Fibroblast of upper back skin (primary cell): ENCODE measurements around the gene PA2G4.
A peak's percentile ranks its signal among the peaks of the same experiment; 100 is the strongest.
"Not testable (repeated sequence)": the region's sequence is repeated elsewhere in the genome, so short reads cannot be mapped to it uniquely, and the experiment has no call there.

Source experiments
- DNase-seq: peaks from one replicate; pipeline ENCODE4 v3.0.0-alpha.2; 2013

PA2G4 gene

DNA sequence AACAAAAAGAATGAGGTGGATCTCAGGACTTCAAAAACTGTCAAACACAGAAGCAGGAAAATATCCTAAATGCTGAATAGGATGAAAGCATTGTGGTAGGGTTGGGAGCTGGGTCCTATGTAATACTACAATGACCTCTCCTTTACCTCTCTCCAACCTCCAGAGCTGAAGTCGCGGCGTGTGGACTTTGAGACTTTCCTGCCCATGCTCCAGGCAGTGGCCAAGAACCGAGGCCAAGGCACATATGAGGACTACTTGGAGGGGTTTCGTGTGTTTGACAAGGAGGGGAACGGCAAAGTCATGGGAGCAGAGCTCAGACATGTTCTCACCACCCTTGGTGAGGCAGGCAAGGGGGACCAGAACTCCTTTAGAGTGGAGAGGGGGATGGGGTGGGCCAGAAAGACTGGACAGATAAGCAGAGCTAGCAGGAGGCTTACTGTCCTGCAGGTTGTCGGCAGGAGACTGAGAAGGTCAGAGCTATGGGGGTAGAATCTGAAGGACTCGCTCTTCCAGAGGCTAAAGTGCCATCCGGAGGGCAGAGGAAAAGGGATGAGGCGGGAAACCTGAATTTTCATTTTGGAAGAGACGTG lies 51.0 kb downstream of the PA2G4 start:
- DNase-seq = no peak

DNA sequence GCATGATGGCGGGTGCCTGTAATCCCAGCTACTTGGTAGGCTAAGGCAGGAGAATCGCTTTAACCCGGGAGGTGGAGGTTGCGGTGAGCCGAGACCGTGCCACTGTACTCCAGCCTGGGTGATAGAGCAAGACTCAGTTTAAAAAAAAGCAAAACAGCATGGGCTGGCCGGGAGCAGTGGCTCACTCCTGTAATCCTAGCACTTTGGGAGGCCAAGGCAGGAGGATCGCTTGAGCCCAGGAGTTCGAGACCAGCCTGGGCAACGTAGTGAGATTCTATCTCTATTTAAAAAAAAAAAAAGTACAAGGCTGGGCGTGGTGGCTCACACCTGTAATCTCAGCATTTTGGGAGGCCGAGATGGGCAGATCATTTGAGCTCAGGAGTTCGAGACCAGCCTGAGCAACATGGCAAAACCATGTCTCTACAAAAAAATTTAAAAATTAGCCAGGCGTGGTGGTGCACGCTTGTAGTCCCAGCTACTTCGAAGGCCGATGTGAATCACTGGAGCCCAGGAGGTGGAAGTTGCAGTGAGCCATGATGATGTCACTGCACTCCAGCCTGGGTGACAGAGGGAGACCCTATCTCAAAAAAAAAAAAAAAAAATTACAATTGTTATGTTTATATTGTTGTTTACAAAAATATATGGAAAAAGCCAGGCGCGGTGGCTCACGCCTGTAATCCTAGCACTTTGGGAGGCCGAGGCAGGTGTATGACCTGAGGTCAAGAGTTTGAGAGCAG lies 52.3 kb downstream of the PA2G4 start:
- DNase-seq = not testable (repeated sequence)

DNA sequence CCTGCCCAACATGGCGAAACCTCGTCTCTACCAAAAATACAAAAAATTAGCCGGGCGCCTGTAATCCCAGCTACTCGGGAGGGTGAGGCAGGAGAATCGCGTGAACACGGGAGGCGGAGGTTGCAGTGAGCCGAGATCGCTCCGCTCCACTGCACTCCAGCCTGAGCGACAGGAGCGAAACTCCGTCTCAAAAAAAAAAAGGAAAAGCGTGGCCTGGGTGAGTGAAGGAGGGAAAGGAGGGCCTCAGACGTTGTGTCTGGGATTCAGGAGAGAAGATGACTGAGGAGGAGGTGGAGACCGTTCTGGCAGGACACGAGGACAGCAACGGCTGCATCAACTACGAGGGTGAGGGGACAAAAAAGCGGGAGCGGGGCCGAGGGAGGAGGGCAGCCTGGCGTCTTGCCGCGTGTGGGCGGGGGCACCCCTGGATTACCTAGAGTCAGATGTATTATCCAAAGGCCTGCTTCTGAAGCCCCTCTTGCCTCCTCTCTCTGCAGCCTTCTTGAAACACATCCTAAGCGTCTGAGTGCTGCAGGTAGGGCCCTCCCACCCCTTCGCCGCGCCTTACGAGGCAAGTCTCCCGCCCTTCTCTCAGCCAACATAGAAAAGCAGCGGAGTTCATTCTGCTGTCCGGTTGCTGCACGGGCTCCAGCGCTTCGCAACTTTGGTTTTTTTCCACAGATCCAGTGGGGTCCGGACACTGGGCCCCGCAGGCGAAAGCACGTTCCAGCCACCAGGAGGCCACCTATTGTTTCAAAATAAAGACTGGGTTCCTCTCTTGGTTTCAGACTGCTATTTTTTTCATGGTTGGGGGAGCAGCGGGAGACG lies 53.1 kb downstream of the PA2G4 start:
- peak; percentile 91 for DNase-seq

DNA sequence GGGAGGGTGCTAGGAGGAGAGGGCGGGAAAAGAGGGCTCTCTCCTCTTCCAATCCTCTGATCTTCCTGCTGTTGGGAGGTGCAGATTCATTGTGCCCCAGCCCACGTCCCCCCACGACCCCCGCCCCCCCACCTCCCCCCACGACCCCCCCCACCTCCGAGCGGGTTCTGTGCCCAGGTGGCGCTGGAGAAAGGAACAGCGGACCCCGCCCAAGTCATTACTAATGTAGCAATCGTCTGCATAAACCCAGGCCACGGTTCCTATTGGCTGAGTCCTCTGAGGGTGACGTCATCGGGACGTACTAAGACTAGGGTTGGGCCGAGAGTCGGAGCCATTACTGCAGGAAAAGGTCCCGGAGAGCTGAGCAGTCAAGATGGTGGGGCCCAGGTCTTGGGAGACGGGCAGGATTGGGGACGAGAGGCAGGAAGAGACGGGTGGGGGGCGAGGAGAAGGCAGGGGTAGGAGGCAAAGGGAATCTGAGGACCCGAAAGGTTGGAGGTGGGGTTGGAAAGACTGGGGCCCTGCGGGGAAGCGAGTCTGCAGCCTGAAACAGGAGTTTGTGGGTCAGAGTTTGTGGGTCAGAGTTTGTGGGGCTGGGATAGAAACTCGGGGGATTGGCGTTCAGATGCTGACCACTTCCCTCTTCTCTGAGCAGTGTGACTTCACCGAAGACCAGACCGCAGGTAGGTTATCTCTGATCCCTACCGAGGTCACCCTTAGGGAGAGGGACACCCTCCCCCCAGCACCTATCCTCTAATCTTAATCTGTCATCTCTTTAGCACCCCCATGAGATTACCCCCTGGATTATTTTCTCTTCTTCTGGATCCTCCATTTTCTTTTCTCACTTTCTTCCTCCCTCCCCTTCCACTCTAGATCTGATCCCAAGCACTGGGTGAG lies 53.9 kb downstream of the PA2G4 start, which contains the start of gene MYL6:
Gene MYL6, plus strand, starts transcription at position 331 of the 897 bp plus-strand sequence. Its CDS starts 43 bp downstream, at position 374.
- peak; percentile 98 for DNase-seq

DNA sequence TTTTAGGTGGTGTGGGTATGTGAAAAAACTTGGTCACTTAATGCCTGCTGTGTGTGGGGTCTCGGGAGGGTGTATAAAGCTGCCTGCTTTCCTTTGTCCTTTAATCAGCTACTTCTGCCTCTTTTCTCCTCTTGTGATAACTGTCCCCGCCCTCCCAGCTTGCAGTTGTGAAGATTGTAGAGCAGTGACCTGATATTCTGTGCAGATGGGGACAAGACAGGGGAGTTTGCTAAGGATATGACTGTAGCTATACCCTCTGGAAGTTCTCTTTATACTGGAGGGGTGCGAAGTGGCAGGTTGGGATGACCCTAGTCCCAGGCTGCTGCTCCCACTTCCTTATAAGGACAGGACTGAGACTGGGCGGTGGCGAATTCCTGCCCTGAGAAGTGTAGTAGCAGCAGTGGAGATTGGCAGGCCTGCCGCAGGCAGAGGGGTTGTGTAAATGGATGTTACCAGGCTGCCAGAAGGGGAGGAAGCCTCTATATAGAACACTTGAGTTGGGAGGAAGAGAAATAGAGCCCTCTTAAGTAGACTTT lies 54.6 kb downstream of the PA2G4 start:
- DNase-seq = peak; percentile 77

DNA sequence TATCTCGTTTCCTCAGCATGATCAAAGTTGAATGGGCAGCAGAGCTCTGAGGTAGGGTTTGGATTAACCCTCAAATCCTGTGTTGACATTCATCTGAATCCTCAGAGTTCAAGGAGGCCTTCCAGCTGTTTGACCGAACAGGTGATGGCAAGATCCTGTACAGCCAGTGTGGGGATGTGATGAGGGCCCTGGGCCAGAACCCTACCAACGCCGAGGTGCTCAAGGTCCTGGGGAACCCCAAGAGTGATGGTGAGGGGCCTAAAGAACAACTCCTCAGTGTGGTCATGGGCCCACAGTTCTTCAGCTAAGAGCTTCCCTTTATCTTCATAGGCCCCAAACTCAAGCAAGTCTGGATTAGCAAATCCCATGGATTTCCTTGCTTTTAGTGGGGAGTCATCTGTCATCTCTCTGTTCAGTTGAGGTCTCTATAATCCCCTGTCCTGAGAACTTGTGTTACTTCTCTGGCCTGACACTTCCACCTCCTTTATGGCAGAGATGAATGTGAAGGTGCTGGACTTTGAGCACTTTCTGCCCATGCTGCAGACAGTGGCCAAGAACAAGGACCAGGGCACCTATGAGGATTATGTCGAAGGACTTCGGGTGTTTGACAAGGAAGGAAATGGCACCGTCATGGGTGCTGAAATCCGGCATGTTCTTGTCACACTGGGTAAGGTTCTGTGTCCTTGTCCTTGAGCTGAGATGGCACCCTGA lies 55.3 kb downstream of the PA2G4 start:
- no peak for DNase-seq

DNA sequence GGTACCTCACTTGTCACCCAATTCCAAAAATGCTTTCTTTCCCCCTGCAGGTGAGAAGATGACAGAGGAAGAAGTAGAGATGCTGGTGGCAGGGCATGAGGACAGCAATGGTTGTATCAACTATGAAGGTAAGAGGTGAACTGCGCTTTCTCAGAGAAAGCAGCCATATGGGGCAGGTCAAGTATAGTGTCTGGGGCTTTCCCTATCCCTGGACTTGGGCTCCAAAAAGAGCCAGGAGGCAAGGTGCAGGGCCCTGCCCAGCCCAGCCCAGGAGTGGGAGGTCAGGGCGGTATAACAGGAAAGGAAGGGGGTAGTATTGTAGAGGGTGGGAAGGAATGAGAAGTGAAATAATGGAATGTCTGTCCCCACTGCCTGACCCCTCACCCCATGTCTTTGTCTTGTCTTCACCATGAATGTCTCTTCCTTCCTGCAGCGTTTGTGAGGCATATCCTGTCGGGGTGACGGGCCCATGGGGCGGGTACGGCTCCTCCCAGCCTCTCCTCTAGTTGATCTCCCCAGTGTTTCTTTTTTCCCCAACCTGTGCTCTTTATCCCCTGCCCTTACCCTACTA lies 55.9 kb downstream of the PA2G4 start:
- no peak for DNase-seq

DNA sequence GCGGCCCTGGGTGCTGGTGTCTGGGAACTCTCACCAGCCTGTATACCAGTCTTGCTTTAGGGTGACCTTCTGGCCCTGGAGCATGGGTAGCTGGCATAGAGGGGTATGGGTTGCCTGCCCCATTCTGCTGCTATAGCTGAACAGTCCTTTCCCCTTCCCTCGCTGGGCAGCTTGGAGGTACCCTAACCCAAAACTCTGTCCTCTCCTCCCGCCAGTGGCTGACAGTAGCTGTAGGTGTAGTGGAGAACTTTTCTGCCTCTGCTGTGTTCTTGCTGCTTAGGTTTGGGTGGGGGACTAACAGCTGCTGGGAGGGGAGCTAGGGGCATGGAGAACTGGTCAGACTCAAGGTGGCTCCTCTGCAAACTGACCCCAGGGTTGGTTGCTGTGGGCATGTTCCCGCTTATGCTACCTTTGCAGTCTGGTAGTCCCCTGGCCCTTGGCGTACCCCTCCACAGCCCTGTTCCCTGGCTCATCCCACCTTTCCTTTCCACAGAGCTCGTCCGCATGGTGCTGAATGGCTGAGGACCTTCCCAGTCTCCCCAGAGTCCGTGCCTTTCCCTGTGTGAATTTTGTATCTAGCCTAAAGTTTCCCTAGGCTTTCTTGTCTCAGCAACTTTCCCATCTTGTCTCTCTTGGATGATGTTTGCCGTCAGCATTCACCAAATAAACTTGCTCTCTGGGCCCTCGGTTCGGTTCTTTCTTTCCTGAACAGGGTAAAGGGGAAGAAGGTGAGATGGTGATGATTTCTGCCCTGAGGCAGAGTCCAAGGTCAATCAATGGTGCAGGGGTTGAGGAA lies 56.7 kb downstream of the PA2G4 start:
- DNase-seq = no peak

DNA sequence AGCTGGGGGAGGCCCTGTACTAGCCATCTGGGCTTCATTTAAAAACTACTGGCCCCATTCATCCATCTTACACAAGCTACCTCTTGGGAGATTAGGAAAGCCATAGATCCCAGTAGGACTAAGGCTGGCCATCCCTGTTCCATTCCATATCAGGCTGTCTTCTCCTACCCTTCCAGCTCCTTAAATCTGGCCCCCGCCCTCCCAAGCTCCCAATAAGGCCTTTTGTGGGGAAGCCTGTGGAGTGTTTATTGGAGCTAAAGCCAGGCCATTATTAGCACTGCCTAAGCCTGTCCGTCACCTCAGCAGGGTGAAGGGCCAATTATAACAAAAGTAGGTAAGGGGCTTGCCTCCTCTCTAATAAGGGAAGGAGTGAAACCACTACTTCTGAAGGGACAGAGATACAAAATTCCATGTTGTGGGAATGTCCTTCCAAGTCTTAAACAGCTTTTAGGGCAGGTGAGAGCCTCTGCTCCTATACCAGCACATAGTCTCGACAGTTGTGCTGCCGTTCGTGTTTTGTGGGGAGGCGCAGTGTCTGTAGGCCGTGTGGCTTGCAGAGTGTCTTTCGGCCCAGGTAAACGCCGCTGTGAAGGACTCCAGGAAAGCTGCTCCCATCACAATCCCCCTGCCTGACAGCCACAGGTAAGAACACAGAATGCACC lies 57.5 kb downstream of the PA2G4 start:
- DNase-seq = no peak

DNA sequence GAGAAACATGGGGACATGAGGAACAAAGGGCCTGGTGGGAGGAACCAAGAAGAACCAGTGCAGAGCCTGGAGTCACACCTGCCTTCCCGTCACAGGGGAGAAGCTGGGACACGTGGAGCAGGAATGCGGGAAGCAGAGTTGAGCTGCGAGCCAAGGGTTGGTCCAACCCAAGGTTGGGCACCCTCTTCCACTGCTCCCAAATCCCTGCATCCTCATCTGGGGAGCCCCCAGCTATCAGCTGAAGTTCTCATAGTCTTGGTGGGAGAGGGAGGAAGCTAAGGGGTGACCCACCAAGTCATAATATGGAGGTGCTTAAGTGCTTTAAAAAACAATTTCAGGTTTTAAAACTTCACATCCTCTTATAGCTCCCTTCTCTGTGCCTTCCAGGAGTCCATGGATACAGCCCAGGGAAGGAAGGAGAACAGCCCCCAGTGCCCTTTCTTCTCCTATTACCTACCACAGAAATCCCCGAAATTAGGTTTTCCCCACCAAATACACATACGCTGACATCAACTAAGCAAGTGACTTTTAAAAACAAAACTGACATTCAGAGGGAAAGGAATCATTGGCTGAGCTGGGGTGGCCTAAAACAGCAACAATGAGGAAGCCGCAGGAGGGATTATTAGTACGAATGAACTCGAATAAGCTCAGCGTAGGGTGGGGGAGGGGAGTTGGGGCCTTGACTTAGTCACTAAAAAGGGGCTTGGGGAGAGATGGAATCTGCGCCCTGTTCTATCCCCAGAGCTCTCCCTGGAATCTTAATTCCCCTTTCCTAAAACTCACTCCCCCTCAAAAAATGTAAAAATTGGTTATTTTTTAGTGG lies 58.3 kb downstream of the PA2G4 start:
- DNase-seq = no peak
